GM19438 (cell line): Measurements from ENCODE around the gene DPYSL3.

Experiments used
- ATAC-seq: cut with Tn5 transposase; IDR thresholded peaks from one replicate; pipeline ENCODE4 v1.9.1; 2021; ENCODE audit warnings: low read depth; ENCODE audit not compliant: unreplicated experiment

Gene DPYSL3

GRCh38 chr5:147445090-147445489 is 64.8 kb downstream of the DPYSL3 start:
- no peak for ATAC-seq

GRCh38 chr5:147442224-147442623 is 67.6 kb downstream of the DPYSL3 start:
- no peak for ATAC-seq

- no peak for ATAC-seq
Observed at GRCh38 chr5:147441191-147441695, 68.6 kb downstream of the DPYSL3 start.

GRCh38 chr5:147439254-147439653 is 70.6 kb downstream of the DPYSL3 start:
- no peak for ATAC-seq

GRCh38 chr5:147437161-147437596 is 72.7 kb downstream of the DPYSL3 start:
- ATAC-seq, result no peak

GRCh38 chr5:147436596-147436995 is 73.3 kb downstream of the DPYSL3 start:
- ATAC-seq, result no peak

- no peak for ATAC-seq
Observed at GRCh38 chr5:147434049-147434448, 75.8 kb downstream of the DPYSL3 start.

GRCh38 chr5:147432323-147432722 is 77.5 kb downstream of the DPYSL3 start:
- ATAC-seq, result no peak

GRCh38 chr5:147431586-147431985 is 78.3 kb downstream of the DPYSL3 start:
- no peak for ATAC-seq

- no peak for ATAC-seq
Observed at GRCh38 chr5:147430628-147431027, 79.2 kb downstream of the DPYSL3 start.

- no peak for ATAC-seq
Observed at GRCh38 chr5:147427521-147428401, 82.1 kb downstream of the DPYSL3 start.

GRCh38 chr5:147426640-147427327 is 83.1 kb downstream of the DPYSL3 start:
- no peak for ATAC-seq

- no peak for ATAC-seq
Observed at GRCh38 chr5:147418613-147419012, 91.3 kb downstream of the DPYSL3 start.

GRCh38 chr5:147417135-147417813 is 92.6 kb downstream of the DPYSL3 start:
- ATAC-seq, result no peak

GRCh38 chr5:147415651-147416050 is 94.2 kb downstream of the DPYSL3 start:
- no peak for ATAC-seq

GRCh38 chr5:147413266-147413665 is 96.6 kb downstream of the DPYSL3 start:
- ATAC-seq, result no peak

GRCh38 chr5:147412561-147412960 is 97.3 kb downstream of the DPYSL3 start:
- no peak for ATAC-seq

GRCh38 chr5:147411359-147412319 is 98.2 kb downstream of the DPYSL3 start:
- ATAC-seq, result no peak

GRCh38 chr5:147410496-147411358 is 99.1 kb downstream of the DPYSL3 start:
- ATAC-seq, result no peak
